Epithelial cell of esophagus (primary cell): ENCODE measurements around the gene MPV17L2.

Source experiments
- DNase-seq: peaks from one replicate; pipeline ENCODE4 v3.0.0; 2010; ENCODE audit warnings: low read depth
- H3K4me3 ChIP-seq: 2 replicates; pipeline ENCODE4 v1.5.1; 2011; ENCODE audit warnings: mild to moderate bottlenecking, low read length, control low read depth
- CTCF ChIP-seq: IDR thresholded peaks from 2 replicates; pipeline ENCODE4 v1.5.1; 2011; ENCODE audit warnings: low read depth, mild to moderate bottlenecking, low read length, control low read depth, inconsistent platforms; ENCODE audit not compliant: insufficient read depth; ENCODE audit errors: missing control alignments

The MPV17L2 gene

GRCh38 chr19:18168673-18169381 is 24.2 kb upstream of the MPV17L2 start:
- no peak for TF ChIP-seq CTCF
- no peak for DNase-seq
- H3K4me3 ChIP-seq: no peak overlapping the region

GRCh38 chr19:18170714-18171255 is 22.2 kb upstream of the MPV17L2 start:
- no peak overlapping the region for H3K4me3 ChIP-seq
- no peak for TF ChIP-seq CTCF
- no peak for DNase-seq

- TF ChIP-seq CTCF: no peak
- DNase-seq: no peak
- no peak overlapping the region for H3K4me3 ChIP-seq
Measured at GRCh38 chr19:18171605-18172327, 21.3 kb upstream of the MPV17L2 start.

- DNase-seq: no peak
- no peak overlapping the region for H3K4me3 ChIP-seq
- TF ChIP-seq CTCF: no peak
Measured at GRCh38 chr19:18172331-18173053, 20.5 kb upstream of the MPV17L2 start.

GRCh38 chr19:18173054-18173571 is 19.9 kb upstream of the MPV17L2 start:
- no peak overlapping the region for H3K4me3 ChIP-seq
- TF ChIP-seq CTCF: no peak
- DNase-seq: no peak

GRCh38 chr19:18173572-18174288 is 19.3 kb upstream of the MPV17L2 start, which contains the start of gene IFI30:
Gene IFI30 (plus strand): TSS chr19:18173813. CDS start chr19:18173842, 29 bp downstream.
- DNase-seq: peak; percentile 41
- TF ChIP-seq CTCF: no peak
- H3K4me3 ChIP-seq: peak within 1 kb of the TSS; percentile 65
